Gastroesophageal sphincter (tissue), 4 donors: ENCODE measurements around the gene VPREB3. TPM values are rescaled to one million over a fixed set of nuclear protein-coding genes. Genes with fewer than 3 reads are reported as not detected.

Source experiments
- ATAC-seq: fragments of 150-250 bp; one replicate; pipeline ENCODE4 v1.9.1; 2016; ENCODE audit warnings: mild to moderate bottlenecking, moderate library complexity
- H3K27ac ChIP-seq, 4 donors: fragments of 200-600 bp; sonication (generic) in 3 of 4; 1 replicate in 3 of 4; 2 replicates in 1 of 4; pipeline ENCODE4 v1.5.1; 2016 to 2019
- H3K27me3 ChIP-seq: fragments of 200-600 bp; sonication (generic); one replicate; pipeline ENCODE4 v1.5.1; 2019
- H3K36me3 ChIP-seq, 2 donors: fragments of 200-600 bp; sonication (generic); one replicate each; pipeline ENCODE4 v1.5.1; 2019; ENCODE audit warnings: control low read depth in 1 of 2
- H3K4me1 ChIP-seq, 3 donors: fragments of 200-600 bp; sonication (generic); 1 replicate in 2 of 3; 2 replicates in 1 of 3; pipeline ENCODE4 v1.5.1; 2016 to 2019; ENCODE audit warnings: control low read depth in 2 of 3
- H3K4me3 ChIP-seq, 2 donors: fragments of 200-600 bp; sonication (generic); one replicate each; pipeline ENCODE4 v1.5.1; 2019; ENCODE audit warnings: mild to moderate bottlenecking in 1 of 2, moderate library complexity in 1 of 2
- H3K9me3 ChIP-seq, 3 donors: fragments of 200-600 bp; sonication (generic); one replicate each; pipeline ENCODE4 v1.5.1; 2017 to 2019; ENCODE audit warnings: control low read depth in 2 of 3
- CTCF ChIP-seq, 4 experiments: fragments of 200-600 bp in 2 of 4; fragments of 450-650 bp in 2 of 4; sonication (generic) in 1 of 4; IDR thresholded peaks; one replicate each; pipeline ENCODE4 v1.5.1; 2017 to 2019; ENCODE audit warnings: antibody characterized with exemption in 4 of 4, mild to moderate bottlenecking in 2 of 4, moderate library complexity in 2 of 4
- EP300 ChIP-seq: sonication (generic); formaldehyde crosslinking; IDR thresholded peaks from one replicate; pipeline ENCODE4 v1.6.1; 2017; ENCODE audit warnings: antibody characterized with exemption, mild to moderate bottlenecking
- POLR2A ChIP-seq, 2 donors: fragments of 450-650 bp; IDR thresholded peaks; one replicate each; pipeline ENCODE4 v1.6.1; 2017; ENCODE audit warnings: antibody characterized with exemption in 2 of 2, mild to moderate bottlenecking in 2 of 2, moderate library complexity in 1 of 2
- POLR2AphosphoS5 ChIP-seq: sonication (generic); formaldehyde crosslinking; IDR thresholded peaks from one replicate; pipeline ENCODE4 v1.6.1; 2017; ENCODE audit warnings: antibody characterized with exemption
- WGBS, 2 donors: methylation state at CpG; one replicate each; pipeline ENCODE4 v1.1.5; 2018; ENCODE audit warnings: low coverage in 1 of 2; 5-methylcytosine and 5-hydroxymethylcytosine counted together
- total RNA-seq, 4 donors: library from RNA; depleted of rRNA; stranded (reverse); fragments of >200 nt; gene quantifications; one replicate each; pipeline ENCODE4 v1.1.0, GENCODE V29; 2016

VPREB3 gene
- total RNA-seq, 4 donors from 2014 or later = 1.9 TPM; not detected in 3

GRCh38 chr22:23790819-23791737 is 36.9 kb upstream of the VPREB3 start:
- H3K36me3 ChIP-seq = peaks cover 0 to 48% of the 10 kb centered on the region in 2 donors
- peak overlapping the region in 3 of 4 donors; percentile 20 to 41 (median 32) for H3K27ac ChIP-seq
- peaks cover 0 to 55% (median 10%) of the 10 kb centered on the region in 3 donors for H3K4me1 ChIP-seq
- WGBS, 2 donors = 42 to 44% methylated on average over 6 to 9 of the region's 11 CpGs
- ATAC-seq = no peak
- no peak for TF ChIP-seq CTCF (IDR thresholded peaks at IDR 0.05)
- no peak for TF ChIP-seq POLR2AphosphoS5
- no peak for TF ChIP-seq EP300
- TF ChIP-seq POLR2A (IDR thresholded peaks at IDR 0.05) = no peak
- no peak overlapping the region for H3K4me3 ChIP-seq
- no peaks in the 10 kb centered on the region for H3K27me3 ChIP-seq
- H3K9me3 ChIP-seq = no peaks in the 10 kb centered on the region

GRCh38 chr22:23789638-23790037 is 35.4 kb upstream of the VPREB3 start:
- H3K27ac ChIP-seq = peak overlapping the region in 2 of 4 donors; percentile 1 to 28
- peaks cover 0 to 64% (median 11%) of the 10 kb centered on the region in 3 donors for H3K4me1 ChIP-seq
- 82 to 90% methylated on average over 3 of the region's 4 CpGs for WGBS, 2 donors
- H3K27me3 ChIP-seq = no peaks in the 10 kb centered on the region
- TF ChIP-seq POLR2A (IDR thresholded peaks at IDR 0.05) (no peak), CTCF (IDR thresholded peaks at IDR 0.05) (no peak), POLR2AphosphoS5 (no peak), EP300 (no peak)
- no peak for ATAC-seq
- H3K36me3 ChIP-seq = peaks cover 0 to 34% of the 10 kb centered on the region in 2 donors
- no peak overlapping the region for H3K4me3 ChIP-seq
- H3K9me3 ChIP-seq = no peaks in the 10 kb centered on the region

DNA sequence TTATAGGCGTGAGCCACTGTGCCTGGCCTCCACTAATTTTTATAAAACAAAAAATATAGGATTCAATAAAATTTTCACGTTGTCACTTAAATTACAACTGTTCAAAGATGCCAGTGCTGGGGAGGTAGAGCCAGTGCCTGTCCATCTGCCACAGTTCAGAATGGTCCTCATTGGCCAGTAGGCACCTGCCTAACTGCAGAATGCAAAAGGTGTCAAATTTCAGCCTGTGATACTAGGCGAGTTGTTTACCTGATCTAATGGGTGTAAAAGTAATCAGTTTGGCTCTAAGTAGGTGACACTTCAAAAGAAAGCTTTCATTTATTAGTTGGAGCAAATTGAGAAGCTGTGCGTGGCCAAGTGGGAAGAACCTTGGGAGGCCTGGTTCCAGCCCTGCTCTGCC is 34.9 kb upstream of the VPREB3 start:
- Histone ChIP-seq H3K36me3 (peaks cover 0 to 29% of the 10 kb centered on the region in 2 donors), H3K9me3 (no peaks in the 10 kb centered on the region), H3K4me3 (no peak overlapping the region), H3K4me1 (peaks cover 0 to 64% (median 11%) of the 10 kb centered on the region in 3 donors), H3K27ac (peak overlapping the region in 2 of 4 donors; percentile 1 to 28), H3K27me3 (no peaks in the 10 kb centered on the region)
- ATAC-seq = no peak
- 59 to 66% methylated on average over 4 of the region's 4 CpGs for WGBS, 2 donors
- TF ChIP-seq CTCF (IDR thresholded peaks at IDR 0.05) = no peak
- TF ChIP-seq POLR2AphosphoS5 = no peak
- no peak for TF ChIP-seq POLR2A (IDR thresholded peaks at IDR 0.05)
- TF ChIP-seq EP300 = no peak

- TF ChIP-seq POLR2A (IDR thresholded peaks at IDR 0.05) = no peak
- no peak for TF ChIP-seq EP300
- TF ChIP-seq CTCF (IDR thresholded peaks at IDR 0.05) = no peak
- TF ChIP-seq POLR2AphosphoS5 = no peak
- WGBS, 2 donors = 31 to 42% methylated on average over 2 to 3 of the region's 3 CpGs
- Histone ChIP-seq H3K27ac (peak overlapping the region in 3 of 4 donors; percentile 96 to 100 (median 99)), H3K4me3 (peak overlapping the region; percentile 54 to 97), H3K27me3 (no peaks in the 10 kb centered on the region), H3K4me1 (peaks cover 0 to 64% (median 11%) of the 10 kb centered on the region in 3 donors), H3K36me3 (peaks cover 0 to 17% of the 10 kb centered on the region in 2 donors), H3K9me3 (no peaks in the 10 kb centered on the region)
- ATAC-seq = no peak
Observed at GRCh38 chr22:23787910-23788309, 33.7 kb upstream of the VPREB3 start.

GRCh38 chr22:23787600-23787896 is 33.3 kb upstream of the VPREB3 start:
- peak overlapping the region; percentile 54 to 97 for H3K4me3 ChIP-seq
- H3K4me1 ChIP-seq = peaks cover 0 to 64% (median 11%) of the 10 kb centered on the region in 3 donors
- peak overlapping the region in 3 of 4 donors; percentile 96 to 100 (median 99) for H3K27ac ChIP-seq
- no peak for TF ChIP-seq POLR2A (IDR thresholded peaks at IDR 0.05)
- TF ChIP-seq POLR2AphosphoS5 = no peak
- TF ChIP-seq EP300 = no peak
- no peak for TF ChIP-seq CTCF (IDR thresholded peaks at IDR 0.05)
- H3K27me3 ChIP-seq = no peaks in the 10 kb centered on the region
- H3K9me3 ChIP-seq = no peaks in the 10 kb centered on the region
- peaks cover 0 to 13% of the 10 kb centered on the region in 2 donors for H3K36me3 ChIP-seq
- 0% methylated on average over 3 of the region's 5 CpGs; no CpG with 5 or more reads in 1 of the 2 donors for WGBS, 2 donors
- no peak for ATAC-seq
